GM10266 (cell line): Measurements from ENCODE around the gene FAXDC2.

Source experiments
- DNase-seq: peaks from one replicate; pipeline ENCODE4 v3.0.0; 2012; ENCODE audit errors: extremely low spot score
- CTCF ChIP-seq: IDR thresholded peaks from 2 replicates; pipeline ENCODE4 v1.5.1; 2012; ENCODE audit warnings: mild to moderate bottlenecking, low read depth; ENCODE audit not compliant: control insufficient read depth, insufficient read depth; ENCODE audit errors: missing control alignments

Gene FAXDC2

GRCh38 chr5:154793599-154794524 is 56.5 kb downstream of the FAXDC2 start:
- TF ChIP-seq CTCF, result no peak
- no peak for DNase-seq

GRCh38 chr5:154791535-154791934 is 58.9 kb downstream of the FAXDC2 start:
- DNase-seq, result no peak
- no peak for TF ChIP-seq CTCF

- no peak for DNase-seq
- TF ChIP-seq CTCF, result no peak
Measured at GRCh38 chr5:154788212-154788611, 62.2 kb downstream of the FAXDC2 start.

- no peak for TF ChIP-seq CTCF
- no peak for DNase-seq
Measured at GRCh38 chr5:154786414-154786813, 64.0 kb downstream of the FAXDC2 start.

GRCh38 chr5:154784856-154785255 is 65.5 kb downstream of the FAXDC2 start:
- DNase-seq, result no peak
- TF ChIP-seq CTCF, result no peak

GRCh38 chr5:154783774-154784460 is 66.5 kb downstream of the FAXDC2 start:
- DNase-seq, result no peak
- no peak for TF ChIP-seq CTCF
